ENCODE data around the gene MRPS31. TPM values are rescaled to one million over a fixed set of nuclear protein-coding genes. Genes with fewer than 3 reads are reported as not detected.

Gene MRPS31
- total RNA-seq, 4 donors from 2014 or later, result 9.8 to 19.6 (median 17.4) TPM

- DNase-seq (ENCODE audit: low spot score), result no peak
- ATAC-seq (ENCODE audit: low FRiP score), result peak; percentile 61
Observed at GRCh38 chr13:40681341-40682146, 89.4 kb downstream of the MRPS31 start.

GRCh38 chr13:40680659-40681323 is 90.2 kb downstream of the MRPS31 start:
- ATAC-seq (ENCODE audit: low FRiP score) (no peak), DNase-seq (ENCODE audit: low spot score) (no peak)
- TF ChIP-seq CTCF (IDR thresholded peaks at IDR 0.05), result no peak

More at GRCh38 chr13:40681341-40682146, 89.4 kb downstream of the MRPS31 start:
- no peak for TF ChIP-seq CTCF (IDR thresholded peaks at IDR 0.05)

GRCh38 chr13:40679480-40679985 is 91.5 kb downstream of the MRPS31 start:
- ATAC-seq (ENCODE audit: low FRiP score) (no peak), DNase-seq (ENCODE audit: low spot score) (no peak)
- TF ChIP-seq CTCF (IDR thresholded peaks at IDR 0.05), result no peak

Small RNA genes lying within 50 kb of the gene (small RNA-seq; reads per million reads assigned to genes)
- gene MIR320D1 (not detected), gene MIR621 (not detected), gene RF00017 (not detected)

Other genes with a start within 250 kb of the MRPS31 start
- 100 to 1,000 TPM in 1 of 4 donors, 10 to 100 TPM in 3; 65.7 to 111 (median 87.5) TPM for gene FOXO1, start 104.5 kb downstream of the MRPS31 start, total RNA-seq
- 1 to 10 TPM; 5.5 to 7.4 (median 5.7) TPM for gene SLC25A15, start 18.4 kb upstream of the MRPS31 start, total RNA-seq
- 100 to 1,000 TPM in 1 of 4 donors, 10 to 100 TPM in 3; 87.4 to 107 (median 89.9) TPM for gene ELF1, start 248.1 kb upstream of the MRPS31 start, total RNA-seq

Data from omental fat pad (tissue), 4 donors.